Measurements from ENCODE around the gene CYP4V2. TPM values are rescaled to one million over a fixed set of nuclear protein-coding genes. Genes with fewer than 3 reads are reported as not detected.

CYP4V2 gene
- total and polyA plus RNA-seq, 2 donors (not counting 1 experiment from before 2014, with no cell fraction given) = 9.5 to 18.3 TPM

- Mint-ChIP-seq H3K9me3 (ENCODE audit: insufficient read depth) (peaks cover 8% of the 10 kb centered on the region), H3K4me1 (no peaks in the 10 kb centered on the region), H3K27ac (no peak overlapping the region), H3K27me3 (peaks cover 9% of the 10 kb centered on the region), H3K4me3 (no peak overlapping the region)
- H3K9me3 ChIP-seq (ENCODE audit: control extremely low read depth in 1 of 3, control insufficient read depth in 2 of 3, insufficient read depth in 1 of 3, low read length in 2 of 3) = peaks cover 0 to 9% (median 0%) of the 10 kb centered on the region in 3 donors
- no peak for TF ChIP-seq EZH2 (IDR thresholded peaks at IDR 0.05; ENCODE audit: borderline replicate concordance, insufficient read depth, low read depth, low read length, poor library complexity, severe bottlenecking)
- no peak for TF ChIP-seq CTCF (IDR thresholded peaks at IDR 0.05)
- H3K79me2 ChIP-seq (ENCODE audit: control insufficient read depth, insufficient read depth, low read length) = no peaks in the 10 kb centered on the region
- no peak overlapping the region for H3K9ac ChIP-seq (ENCODE audit: low read length)
- H3K36me3 ChIP-seq (replicated peaks in 1 of 2; ENCODE audit: control extremely low read depth in 1 of 2, control insufficient read depth in 1 of 2, extremely low read depth in 1 of 2, insufficient read depth in 2 of 2, low read length in 1 of 2) = no peaks in the 10 kb centered on the region
- H2AFZ ChIP-seq (ENCODE audit: insufficient read depth, low read depth, low read length, poor library complexity, severe bottlenecking) = no peak overlapping the region
- WGBS (ENCODE audit: insufficient coverage) = no CpG with 5 or more reads among the region's 1 CpG
- H3K27ac ChIP-seq (ENCODE audit: low read length in 2 of 2) = no peak overlapping the region
- ChIA-PET POLR2A (no interaction called here), CTCF (no interaction called here)
- H3K4me3 ChIP-seq (ENCODE audit: control extremely low read depth in 1 of 5, extremely low read depth in 1 of 5, insufficient read depth in 1 of 5, low read depth in 2 of 5, low read length in 4 of 5) = no peak overlapping the region
- H3K4me1 ChIP-seq (ENCODE audit: control insufficient read depth in 2 of 2, insufficient read depth in 2 of 2, low read length in 2 of 2) = no peaks in the 10 kb centered on the region
- no peak overlapping the region for H3K4me2 ChIP-seq (replicated peaks; ENCODE audit: low read depth, low read length, poor library complexity, severe bottlenecking)
- intact Hi-C loops (cut with micrococcal nuclease) = no loop called here
- H4K20me1 ChIP-seq (ENCODE audit: control insufficient read depth, insufficient read depth, low read length, poor library complexity, severe bottlenecking) = no peaks in the 10 kb centered on the region
- no peak for DNase-seq
- H3K27me3 ChIP-seq (replicated peaks in 1 of 4; ENCODE audit: control extremely low read depth in 1 of 4, control insufficient read depth in 3 of 4, insufficient read depth in 4 of 4, low read length in 3 of 4) = no peaks in the 10 kb centered on the region
- ATAC-seq (ENCODE audit: low read depth) = no peak
Measured at GRCh38 chr4:186248643-186249042, 57.3 kb downstream of the CYP4V2 start.

- Histone ChIP-seq H3K27ac (ENCODE audit: low read length in 2 of 2) (no peak overlapping the region), H2AFZ (ENCODE audit: insufficient read depth, low read depth, low read length, poor library complexity, severe bottlenecking) (no peak overlapping the region), H3K27me3 (replicated peaks in 1 of 4; ENCODE audit: control extremely low read depth in 1 of 4, control insufficient read depth in 3 of 4, insufficient read depth in 4 of 4, low read length in 3 of 4) (no peaks in the 10 kb centered on the region), H3K4me2 (replicated peaks; ENCODE audit: low read depth, low read length, poor library complexity, severe bottlenecking) (no peak overlapping the region), H3K4me3 (ENCODE audit: control extremely low read depth in 1 of 5, extremely low read depth in 1 of 5, insufficient read depth in 1 of 5, low read depth in 2 of 5, low read length in 4 of 5) (no peak overlapping the region), H3K9ac (ENCODE audit: low read length) (no peak overlapping the region), H4K20me1 (ENCODE audit: control insufficient read depth, insufficient read depth, low read length, poor library complexity, severe bottlenecking) (no peaks in the 10 kb centered on the region), H3K36me3 (replicated peaks in 1 of 2; ENCODE audit: control extremely low read depth in 1 of 2, control insufficient read depth in 1 of 2, extremely low read depth in 1 of 2, insufficient read depth in 2 of 2, low read length in 1 of 2) (no peaks in the 10 kb centered on the region), H3K9me3 (ENCODE audit: control extremely low read depth in 1 of 3, control insufficient read depth in 2 of 3, insufficient read depth in 1 of 3, low read length in 2 of 3) (peaks cover 0 to 8% (median 0%) of the 10 kb centered on the region in 3 donors), H3K4me1 (ENCODE audit: control insufficient read depth in 2 of 2, insufficient read depth in 2 of 2, low read length in 2 of 2) (no peaks in the 10 kb centered on the region), H3K79me2 (ENCODE audit: control insufficient read depth, insufficient read depth, low read length) (no peaks in the 10 kb centered on the region)
- TF ChIP-seq EZH2 (IDR thresholded peaks at IDR 0.05; ENCODE audit: borderline replicate concordance, insufficient read depth, low read depth, low read length, poor library complexity, severe bottlenecking) = no peak
- TF ChIP-seq CTCF (IDR thresholded peaks at IDR 0.05) = no peak
- H3K27me3 Mint-ChIP-seq = peaks cover 9% of the 10 kb centered on the region
- intact Hi-C loops (cut with micrococcal nuclease) = no loop called here
- no peak overlapping the region for H3K27ac Mint-ChIP-seq
- POLR2A ChIA-PET = no interaction called here
- no peak overlapping the region for H3K4me3 Mint-ChIP-seq
- 69% methylated on average over 5 of the region's 8 CpGs for WGBS (ENCODE audit: insufficient coverage)
- CTCF ChIA-PET = no interaction called here
- no peak for ATAC-seq (ENCODE audit: low read depth)
- no peaks in the 10 kb centered on the region for H3K4me1 Mint-ChIP-seq
- H3K9me3 Mint-ChIP-seq (ENCODE audit: insufficient read depth) = peaks cover 8% of the 10 kb centered on the region
- no peak for DNase-seq
Measured at GRCh38 chr4:186249785-186250754, 58.7 kb downstream of the CYP4V2 start.

All from B cell (primary cell).